Fibroblast of lung (primary cell): ENCODE measurements around the gene DDAH1. TPM values are rescaled to one million over a fixed set of nuclear protein-coding genes. Genes with fewer than 3 reads are reported as not detected.

Experiments
- DNase-seq, 2 donors: peaks; one replicate each; pipeline versions ENCODE4 v3.0.0 to v3.0.0-alpha.2; 2010; ENCODE audit warnings: low read depth in 2 of 2
- H2AFZ ChIP-seq: 2 replicates; pipeline ENCODE4 v1.5.1; 2012; ENCODE audit warnings: low read length, control low read depth, inconsistent platforms
- H3K27ac ChIP-seq: 2 replicates; pipeline ENCODE4 v1.5.1; 2011; ENCODE audit warnings: low read length, control low read depth; ENCODE audit not compliant: insufficient read depth
- H3K27me3 ChIP-seq: 2 replicates; pipeline ENCODE4 v1.5.1; 2011; ENCODE audit warnings: mild to moderate bottlenecking, low read length; ENCODE audit not compliant: control insufficient read depth, insufficient read depth
- H3K36me3 ChIP-seq: 2 replicates; pipeline ENCODE4 v1.5.1; 2011; ENCODE audit warnings: low read length; ENCODE audit not compliant: control insufficient read depth, insufficient read depth
- H3K4me1 ChIP-seq: 2 replicates; pipeline ENCODE4 v1.5.1; 2011; ENCODE audit warnings: low read length; ENCODE audit not compliant: control insufficient read depth, insufficient read depth; ENCODE audit errors: extremely low read depth
- H3K4me2 ChIP-seq: 2 replicates; pipeline ENCODE4 v1.5.1; 2011; ENCODE audit warnings: low read length, control low read depth; ENCODE audit not compliant: insufficient read depth; ENCODE audit errors: extremely low read depth
- H3K4me3 ChIP-seq, 4 experiments: fragments of 200-600 bp in 1 of 4; sonication (generic) in 1 of 4; replicated peaks in 1 of 4; 2 replicates each; pipeline ENCODE4 v1.5.1; 2011 to 2016; ENCODE audit warnings: low read length in 4 of 4, low read depth in 3 of 4, mild to moderate bottlenecking in 3 of 4, control low read depth in 2 of 4, inconsistent platforms in 1 of 4, mixed read lengths in 1 of 4; ENCODE audit not compliant: insufficient read depth in 1 of 4; ENCODE audit errors: control extremely low read depth in 1 of 4
- H3K79me2 ChIP-seq: 2 replicates; pipeline ENCODE4 v1.5.1; 2012; ENCODE audit warnings: mild to moderate bottlenecking, low read length, inconsistent platforms; ENCODE audit not compliant: control insufficient read depth, insufficient read depth
- H3K9ac ChIP-seq: 2 replicates; pipeline ENCODE4 v1.5.1; 2011; ENCODE audit warnings: mild to moderate bottlenecking, low read length, control low read depth; ENCODE audit not compliant: insufficient read depth
- H3K9me3 ChIP-seq: 2 replicates; pipeline ENCODE4 v1.5.1; 2012; ENCODE audit warnings: low read depth, low read length; ENCODE audit not compliant: control insufficient read depth, insufficient read depth
- H4K20me1 ChIP-seq: 2 replicates; pipeline ENCODE4 v1.5.1; 2011; ENCODE audit warnings: low read length; ENCODE audit not compliant: control insufficient read depth, insufficient read depth; ENCODE audit errors: extremely low read depth
- CTCF ChIP-seq, 2 donors: IDR thresholded peaks in 1 of 2; conservative IDR thresholded peaks in 1 of 2; 1 replicate in 1 of 2; 2 replicates in 1 of 2; pipeline ENCODE4 v1.5.1; 2011 to 2012; ENCODE audit warnings: low read length in 2 of 2, control low read depth in 1 of 2, inconsistent platforms in 1 of 2, low read depth in 1 of 2, mild to moderate bottlenecking in 1 of 2
- EZH2 ChIP-seq: IDR thresholded peaks from 2 replicates; pipeline ENCODE4 v1.5.1; 2012; ENCODE audit warnings: low read length, control low read depth, mild to moderate bottlenecking; ENCODE audit errors: missing control alignments
- polyA plus RNA-seq, 2 donors: library from polyadenylated mRNA; depleted of rRNA in 1 of 2; stranded (reverse) in 1 of 2; unstranded in 1 of 2; fragments of >200 nt; gene quantifications; 2 replicates each; pipeline ENCODE4 v1.2.1, GENCODE V29; 2011 to 2012; ENCODE audit warnings: missing spikeins in 1 of 2
- total RNA-seq: library from RNA; depleted of rRNA; stranded (reverse); fragments of >200 nt; gene quantifications from 2 replicates; pipeline ENCODE4 v1.2.1, GENCODE V29; 2014

DDAH1 gene
- total and polyA plus RNA-seq, 2 donors (not counting 1 experiment from before 2014, with no cell fraction given): 50.0 to 218 TPM

- Histone ChIP-seq H3K27ac (peak overlapping the region; percentile 69), H3K4me2 (no peak overlapping the region), H3K4me3 (no peak overlapping the region), H3K9ac (no peak overlapping the region), H3K9me3 (no peaks in the 10 kb centered on the region), H3K79me2 (peaks cover 7% of the 10 kb centered on the region), H2AFZ (no peak overlapping the region), H3K4me1 (peaks cover 25% of the 10 kb centered on the region), H4K20me1 (no peaks in the 10 kb centered on the region), H3K36me3 (no peaks in the 10 kb centered on the region), H3K27me3 (no peaks in the 10 kb centered on the region)
- DNase-seq: peak; percentile 56 to 83
- no peak for TF ChIP-seq CTCF (conservative IDR thresholded peaks at IDR 0.05 in 1 of 2, IDR thresholded peaks at IDR 0.05 in 1 of 2; ENCODE audit: low read depth in 1 of 2, low read length in 2 of 2)
- TF ChIP-seq EZH2: no peak
These were observed 143.6 kb downstream of the DDAH1 start for GRCh38 chr1:85321237-85321964.

GRCh38 chr1:85320371-85321131, 144.4 kb downstream of the DDAH1 start:
- Histone ChIP-seq H4K20me1 (no peaks in the 10 kb centered on the region), H3K36me3 (no peaks in the 10 kb centered on the region), H3K9ac (peak overlapping the region; percentile 38), H3K79me2 (peaks cover 3% of the 10 kb centered on the region), H3K4me1 (peaks cover 30% of the 10 kb centered on the region), H3K4me3 (no peak overlapping the region), H3K27ac (peak overlapping the region; percentile 90), H3K27me3 (no peaks in the 10 kb centered on the region), H2AFZ (no peak overlapping the region), H3K9me3 (no peaks in the 10 kb centered on the region), H3K4me2 (peak overlapping the region; percentile 53)
- no peak for TF ChIP-seq EZH2
- no peak for TF ChIP-seq CTCF (conservative IDR thresholded peaks at IDR 0.05 in 1 of 2, IDR thresholded peaks at IDR 0.05 in 1 of 2; ENCODE audit: low read depth in 1 of 2, low read length in 2 of 2)
- DNase-seq: peak; percentile 42 to 73

DNA sequence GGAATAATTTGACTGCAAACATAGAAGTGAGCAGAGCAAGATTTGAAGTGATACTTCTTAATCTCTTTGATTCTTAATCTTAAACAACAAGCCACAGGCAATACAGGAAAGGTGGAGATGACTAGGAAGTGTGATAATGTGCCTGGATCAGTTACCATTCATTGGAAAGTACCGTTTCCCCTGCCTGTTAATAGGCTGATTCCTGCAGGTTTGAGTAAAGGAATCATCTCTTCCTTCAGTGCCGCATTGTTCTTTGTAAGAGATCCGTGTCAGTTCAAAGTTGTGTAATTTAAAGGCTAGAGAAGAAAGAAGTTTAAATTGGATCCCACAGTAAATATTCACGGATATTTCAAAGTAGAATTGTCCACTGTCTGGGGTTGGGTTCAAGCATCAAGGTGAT, 145.0 kb downstream of the DDAH1 start:
- Histone ChIP-seq H3K27me3 (no peaks in the 10 kb centered on the region), H3K4me3 (no peak overlapping the region), H3K27ac (peak overlapping the region; percentile 90), H3K79me2 (peaks cover 3% of the 10 kb centered on the region), H3K4me1 (peaks cover 34% of the 10 kb centered on the region), H3K36me3 (no peaks in the 10 kb centered on the region), H2AFZ (no peak overlapping the region), H4K20me1 (no peaks in the 10 kb centered on the region), H3K4me2 (no peak overlapping the region), H3K9me3 (no peaks in the 10 kb centered on the region), H3K9ac (peak overlapping the region; percentile 17)
- TF ChIP-seq EZH2: no peak
- TF ChIP-seq CTCF (conservative IDR thresholded peaks at IDR 0.05 in 1 of 2, IDR thresholded peaks at IDR 0.05 in 1 of 2; ENCODE audit: low read depth in 1 of 2, low read length in 2 of 2): no peak
- no peak for DNase-seq
